HEK293T (cell line): ENCODE measurements around the gene APBA2.
A peak's percentile ranks its signal among the peaks of the same experiment; 100 is the strongest.

Source experiments
- CTCF ChIA-PET: fragments of 350-600 bp; formaldehyde crosslinking; extraction: SDS; loops from one replicate; lab custom pipeline; 2021; ENCODE audit warnings: antibody characterized with exemption, inconsistent platforms; lab: Yijun Ruan, JAX
- POLR2A ChIA-PET: fragments of 350-600 bp; formaldehyde crosslinking; extraction: SDS; loops from one replicate; lab custom pipeline; 2020; ENCODE audit warnings: antibody characterized with exemption, inconsistent platforms; lab: Yijun Ruan, JAX
- DNase-seq: peaks from one replicate; pipeline ENCODE4 v3.0.0; 2012; ENCODE audit warnings: mixed read lengths; ENCODE audit errors: extremely low spot score
- ARNT ChIP-seq: fragments of 450-650 bp; IDR thresholded peaks from 2 replicates; pipeline ENCODE4 v1.6.1; 2017; ENCODE audit warnings: mild to moderate bottlenecking
- BHLHE40 ChIP-seq: fragments of 450-650 bp; IDR thresholded peaks from 2 replicates; pipeline ENCODE4 v1.6.1; 2016; ENCODE audit warnings: mild to moderate bottlenecking, moderate library complexity, borderline replicate concordance
- CTBP1 ChIP-seq: fragments of 450-650 bp; IDR thresholded peaks from 2 replicates; pipeline ENCODE4 v1.6.1; 2016; ENCODE audit warnings: borderline replicate concordance
- ELF4 ChIP-seq: fragments of 450-650 bp; IDR thresholded peaks from 2 replicates; pipeline ENCODE4 v1.6.1; 2017; ENCODE audit warnings: antibody characterized with exemption
- FOXA1 ChIP-seq: fragments of 450-650 bp; IDR thresholded peaks from 2 replicates; pipeline ENCODE4 v1.6.1; 2016; ENCODE audit warnings: mild to moderate bottlenecking
- FOXK2 ChIP-seq: fragments of 450-650 bp; IDR thresholded peaks from 2 replicates; pipeline ENCODE4 v1.6.1; 2016; ENCODE audit warnings: mild to moderate bottlenecking
- FOXM1 ChIP-seq: fragments of 450-650 bp; IDR thresholded peaks from 2 replicates; pipeline ENCODE4 v1.6.1; 2017; ENCODE audit warnings: mild to moderate bottlenecking, borderline replicate concordance
- HDGF ChIP-seq: fragments of 450-650 bp; IDR thresholded peaks from 2 replicates; pipeline ENCODE4 v1.6.1; 2017; ENCODE audit warnings: antibody characterized with exemption, borderline replicate concordance
- L3MBTL2 ChIP-seq: fragments of 450-650 bp; conservative IDR thresholded peaks from 2 replicates; pipeline ENCODE4 v1.6.1; 2016; ENCODE audit warnings: mild to moderate bottlenecking
- LEF1 ChIP-seq: fragments of 450-650 bp; IDR thresholded peaks from 2 replicates; pipeline ENCODE4 v1.6.1; 2017; ENCODE audit warnings: mild to moderate bottlenecking, borderline replicate concordance
- NFRKB ChIP-seq: fragments of 450-650 bp; IDR thresholded peaks from 2 replicates; pipeline ENCODE4 v1.6.1; 2016; ENCODE audit warnings: mild to moderate bottlenecking, moderate library complexity
- PKNOX1 ChIP-seq: fragments of 450-650 bp; IDR thresholded peaks from 2 replicates; pipeline ENCODE4 v1.6.1; 2016
- SP1 ChIP-seq: fragments of 450-650 bp; IDR thresholded peaks from 2 replicates; pipeline ENCODE4 v1.6.1; 2017
- SUZ12 ChIP-seq: fragments of 450-650 bp; IDR thresholded peaks from 2 replicates; pipeline ENCODE4 v1.6.1; 2016; ENCODE audit warnings: mild to moderate bottlenecking
- TARDBP ChIP-seq: fragments of 450-650 bp; IDR thresholded peaks from 2 replicates; pipeline ENCODE4 v1.6.1; 2016
- ZNF384 ChIP-seq: fragments of 450-650 bp; IDR thresholded peaks from 2 replicates; pipeline ENCODE4 v1.6.1; 2016

The APBA2 gene

GRCh38 chr15:29089731-29090616 lies 204.2 kb downstream of the APBA2 start:
- no peak for DNase-seq
- ChIA-PET CTCF (interaction anchor here (0.6 to 1.8 kb wide), 4 partner anchors 11 to 26 kb away, joined by 3 to 7 read pairs (median 4); no protein-coding TSS in a partner anchor), POLR2A (no interaction called here)

GRCh38 chr15:29090617-29091466 lies 205.1 kb downstream of the APBA2 start:
- CTCF ChIA-PET, result interaction anchor here (0.6 to 1.8 kb wide), 4 partner anchors 10 to 25 kb away, joined by 3 to 7 read pairs (median 4); no protein-coding TSS in a partner anchor
- POLR2A ChIA-PET, result no interaction called here
- DNase-seq, result peak; percentile 40
- no peak for TF ChIP-seq L3MBTL2
- TF ChIP-seq BHLHE40, result no peak
- no peak for TF ChIP-seq SP1
- TF ChIP-seq FOXA1, result no peak
- TF ChIP-seq TARDBP, result no peak
- TF ChIP-seq FOXK2, result no peak
- no peak for TF ChIP-seq PKNOX1
- TF ChIP-seq FOXM1, result no peak
- TF ChIP-seq CTBP1, result no peak
- no peak for TF ChIP-seq ZNF384
- TF ChIP-seq LEF1, result no peak
- no peak for TF ChIP-seq HDGF
- no peak for TF ChIP-seq SUZ12
- TF ChIP-seq NFRKB, result no peak
- TF ChIP-seq ELF4, result no peak
- TF ChIP-seq ARNT, result no peak

More at GRCh38 chr15:29089731-29090616, 204.2 kb downstream of the APBA2 start:
- TF ChIP-seq FOXA1 (no peak), ARNT (no peak)

GRCh38 chr15:29091666-29092065 lies 205.9 kb downstream of the APBA2 start:
- TF ChIP-seq L3MBTL2 (no peak), ELF4 (no peak), BHLHE40 (no peak), TARDBP (no peak), PKNOX1 (no peak), HDGF (no peak), ARNT (no peak), SUZ12 (no peak), FOXA1 (no peak), FOXK2 (no peak), NFRKB (no peak), CTBP1 (no peak), LEF1 (no peak), ZNF384 (no peak), FOXM1 (no peak)
- DNase-seq, result no peak
- CTCF ChIA-PET, result interaction anchor here (1.8 kb wide), 1 partner anchor 12 kb away, joined by 5 read pairs; no protein-coding TSS in a partner anchor
- POLR2A ChIA-PET, result no interaction called here

- POLR2A ChIA-PET, result no interaction called here
- no peak for TF ChIP-seq HDGF
Measured at GRCh38 chr15:29092376-29093064, 206.7 kb downstream of the APBA2 start.

GRCh38 chr15:29093065-29093435 lies 207.3 kb downstream of the APBA2 start:
- CTCF ChIA-PET, result interaction anchor here (0.6 to 1.4 kb wide), 2 partner anchors 9 to 108 kb away, joined by 3 to 4 read pairs; no protein-coding TSS in a partner anchor

More at GRCh38 chr15:29092376-29093064, 206.7 kb downstream of the APBA2 start:
- DNase-seq, result no peak
- CTCF ChIA-PET, result interaction anchor here (1.4 kb wide), 1 partner anchor 10 kb away, joined by 4 read pairs; no protein-coding TSS in a partner anchor

More at GRCh38 chr15:29093065-29093435, 207.3 kb downstream of the APBA2 start:
- POLR2A ChIA-PET, result no interaction called here
- no peak for DNase-seq
- TF ChIP-seq FOXA1, result no peak
- TF ChIP-seq ZNF384, result no peak
- TF ChIP-seq BHLHE40, result no peak
- TF ChIP-seq FOXM1, result no peak
- no peak for TF ChIP-seq L3MBTL2
- no peak for TF ChIP-seq SP1
- TF ChIP-seq ARNT, result no peak
- no peak for TF ChIP-seq PKNOX1
- no peak for TF ChIP-seq ELF4
- TF ChIP-seq LEF1, result no peak
- no peak for TF ChIP-seq NFRKB
- no peak for TF ChIP-seq SUZ12
- no peak for TF ChIP-seq CTBP1
- TF ChIP-seq TARDBP, result no peak
- no peak for TF ChIP-seq HDGF
- no peak for TF ChIP-seq FOXK2
